Smooth muscle cell (in vitro differentiated cells): Measurements from ENCODE around the gene KLHL28. TPM values are rescaled to one million over a fixed set of nuclear protein-coding genes. Genes with fewer than 3 reads are reported as not detected.

Experiments
- DNase-seq: peaks from one replicate; lab custom pipeline; 2025; ENCODE audit not compliant: unreplicated experiment; lab: John Stamatoyannopoulos, UW
- H2AFZ ChIP-seq: fragments of 200-600 bp; sonication (generic); 2 replicates; pipeline ENCODE4 v1.6.0; 2016; ENCODE audit warnings: antibody characterized with exemption, low read depth, mild to moderate bottlenecking
- H3F3A ChIP-seq: fragments of 200-600 bp; sonication (generic); 2 replicates; pipeline ENCODE4 v1.6.0; 2017; ENCODE audit warnings: antibody characterized with exemption, low read depth
- H3K27ac ChIP-seq: fragments of 200-600 bp; sonication (generic); 2 replicates; pipeline ENCODE4 v1.5.1; 2016; ENCODE audit warnings: low read depth, mild to moderate bottlenecking
- H3K27me3 ChIP-seq: fragments of 200-600 bp; sonication (generic); 2 replicates; pipeline ENCODE4 v1.6.1; 2016; ENCODE audit warnings: low read depth, mild to moderate bottlenecking
- H3K36me3 ChIP-seq: fragments of 200-600 bp; sonication (generic); 2 replicates; pipeline ENCODE4 v1.5.1; 2016; ENCODE audit warnings: low read depth
- H3K4me1 ChIP-seq: fragments of 200-600 bp; sonication (generic); 2 replicates; pipeline ENCODE4 v1.5.1; 2016; ENCODE audit warnings: low read depth
- H3K4me2 ChIP-seq: fragments of 200-600 bp; sonication (generic); 2 replicates; pipeline ENCODE4 v1.6.0; 2016; ENCODE audit warnings: mild to moderate bottlenecking
- H3K4me3 ChIP-seq: fragments of 200-600 bp; sonication (generic); 2 replicates; pipeline ENCODE4 v1.5.1; 2016; ENCODE audit warnings: mild to moderate bottlenecking
- H3K79me2 ChIP-seq: fragments of 200-600 bp; sonication (generic); 2 replicates; pipeline ENCODE4 v1.6.0; 2016; ENCODE audit warnings: low read depth, mild to moderate bottlenecking
- H3K9ac ChIP-seq: fragments of 200-600 bp; sonication (generic); 2 replicates; pipeline ENCODE4 v1.6.0; 2016; ENCODE audit warnings: low read depth
- H3K9me3 ChIP-seq: fragments of 200-600 bp; sonication (generic); replicated peaks from 2 replicates; pipeline ENCODE4 v1.5.1; 2016; ENCODE audit warnings: low read depth
- H4K20me1 ChIP-seq: fragments of 200-600 bp; sonication (generic); 2 replicates; pipeline ENCODE4 v1.6.0; 2016; ENCODE audit warnings: low read depth
- WGBS: methylation state at CpG from one replicate; pipeline ENCODE4 v1.1.7; 2016; ENCODE audit warnings: low lambda C conversion rate; 5-methylcytosine and 5-hydroxymethylcytosine counted together
- polyA plus RNA-seq: library from polyadenylated mRNA; unstranded; fragments of >200 nt; fragmentation: Nextera tagmentation; extraction: Ambion mirVana; gene quantifications from 2 replicates; pipeline ENCODE4 v1.2.1, GENCODE V29; 2016
- total RNA-seq: library from RNA; depleted of rRNA; stranded (reverse); fragments of >200 nt; gene quantifications from 2 replicates; pipeline ENCODE4 v1.2.3, GENCODE V29; 2014
- TF ChIP-seq, protein P1 (sequence below): fragments of 200-600 bp; sonication (generic); IDR thresholded peaks from 2 replicates; pipeline ENCODE4 v1.5.1; 2017; ENCODE audit warnings: borderline replicate concordance, mild to moderate bottlenecking, antibody characterized with exemption; ENCODE audit not compliant: insufficient read depth, poor library complexity, severe bottlenecking

KLHL28 gene
- total and polyA plus RNA-seq, 2 experiments from 2014 or later, result 10.5 to 21.3 TPM

DNA sequence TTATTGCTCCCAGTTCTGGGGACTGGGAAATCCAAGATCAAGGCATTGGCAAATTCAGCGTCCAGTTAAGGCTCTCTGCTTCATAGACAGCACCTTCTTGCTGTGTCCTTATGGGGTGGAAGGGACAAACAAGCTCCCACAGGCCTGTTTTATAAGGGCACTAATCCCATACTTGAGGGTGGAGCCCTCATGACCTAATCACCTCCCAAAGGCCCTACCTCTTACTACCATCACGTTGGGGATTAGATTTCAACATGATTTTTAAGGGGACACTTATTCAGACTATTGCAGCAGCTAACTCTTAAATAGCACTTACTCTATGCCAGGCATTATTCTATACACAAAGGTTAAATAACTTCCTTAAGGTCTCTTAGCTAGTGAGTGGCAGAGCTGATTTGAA is 17.5 kb upstream of the KLHL28 start:
- TF ChIP-seq, protein P1, sequence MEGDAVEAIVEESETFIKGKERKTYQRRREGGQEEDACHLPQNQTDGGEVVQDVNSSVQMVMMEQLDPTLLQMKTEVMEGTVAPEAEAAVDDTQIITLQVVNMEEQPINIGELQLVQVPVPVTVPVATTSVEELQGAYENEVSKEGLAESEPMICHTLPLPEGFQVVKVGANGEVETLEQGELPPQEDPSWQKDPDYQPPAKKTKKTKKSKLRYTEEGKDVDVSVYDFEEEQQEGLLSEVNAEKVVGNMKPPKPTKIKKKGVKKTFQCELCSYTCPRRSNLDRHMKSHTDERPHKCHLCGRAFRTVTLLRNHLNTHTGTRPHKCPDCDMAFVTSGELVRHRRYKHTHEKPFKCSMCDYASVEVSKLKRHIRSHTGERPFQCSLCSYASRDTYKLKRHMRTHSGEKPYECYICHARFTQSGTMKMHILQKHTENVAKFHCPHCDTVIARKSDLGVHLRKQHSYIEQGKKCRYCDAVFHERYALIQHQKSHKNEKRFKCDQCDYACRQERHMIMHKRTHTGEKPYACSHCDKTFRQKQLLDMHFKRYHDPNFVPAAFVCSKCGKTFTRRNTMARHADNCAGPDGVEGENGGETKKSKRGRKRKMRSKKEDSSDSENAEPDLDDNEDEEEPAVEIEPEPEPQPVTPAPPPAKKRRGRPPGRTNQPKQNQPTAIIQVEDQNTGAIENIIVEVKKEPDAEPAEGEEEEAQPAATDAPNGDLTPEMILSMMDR, result no peak
- peaks cover 92% of the 10 kb centered on the region for H3K79me2 ChIP-seq
- H3K36me3 ChIP-seq, result no peaks in the 10 kb centered on the region
- H3K27ac ChIP-seq, result no peak overlapping the region
- no peak overlapping the region for H3K9ac ChIP-seq
- no peak overlapping the region for H2AFZ ChIP-seq
- H3K27me3 ChIP-seq, result no peaks in the 10 kb centered on the region
- H3K4me3 ChIP-seq, result no peak overlapping the region
- H3K4me1 ChIP-seq, result no peaks in the 10 kb centered on the region
- WGBS, result 85% methylated on average over 2 of the region's 2 CpGs
- peaks cover 88% of the 10 kb centered on the region for H4K20me1 ChIP-seq
- no peak for DNase-seq
- H3K4me2 ChIP-seq, result no peak overlapping the region
- H3K9me3 ChIP-seq, result no peaks in the 10 kb centered on the region
- no peaks in the 10 kb centered on the region for H3F3A ChIP-seq

DNA sequence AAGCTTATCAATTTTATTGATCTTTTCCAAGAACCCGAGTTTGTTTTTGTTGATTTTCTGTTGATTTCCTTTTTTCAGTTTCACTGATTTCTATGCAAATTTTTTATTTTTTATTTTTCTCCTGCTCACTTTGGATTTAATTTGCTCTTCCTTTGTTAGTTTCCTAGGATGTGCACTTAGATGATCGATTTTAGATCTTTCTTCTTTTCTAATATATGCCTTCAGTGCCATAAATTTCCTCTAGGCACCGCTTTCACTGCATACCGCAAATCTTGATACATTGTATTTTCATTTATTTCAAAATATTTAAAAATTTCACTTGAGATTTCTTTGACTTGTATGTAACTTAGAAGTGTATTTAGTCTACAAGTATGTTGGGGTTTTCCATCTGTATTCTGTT is 9.7 kb upstream of the KLHL28 start:
- TF ChIP-seq, protein P1, result no peak
- H3K9me3 ChIP-seq, result no peaks in the 10 kb centered on the region
- WGBS, result 95% methylated on average over 4 of the region's 4 CpGs

DNA sequence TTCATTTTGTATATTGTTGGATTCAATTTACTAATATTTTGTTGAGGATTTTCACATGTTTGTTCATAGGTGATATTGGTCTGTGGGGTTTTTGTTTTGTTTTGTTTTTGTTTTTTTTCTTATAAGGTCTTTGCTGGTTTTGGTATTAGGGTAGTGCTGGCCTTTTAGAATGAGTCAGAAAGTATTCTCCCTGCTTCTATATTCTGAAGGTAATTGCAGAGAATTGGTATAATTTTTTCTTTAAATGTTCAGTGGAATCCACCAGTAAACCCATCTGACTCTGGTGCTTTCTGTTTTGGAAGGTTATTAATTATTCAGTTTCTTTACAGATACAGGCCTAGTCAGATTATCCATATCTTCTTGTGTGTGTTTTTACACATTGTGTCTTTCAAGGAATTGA is 9.2 kb upstream of the KLHL28 start:
- no peak overlapping the region for H3K9ac ChIP-seq

More for the DNA sequence above, 9.7 kb upstream of the KLHL28 start:
- H3K4me2 ChIP-seq, result no peak overlapping the region
- peaks cover 100% of the 10 kb centered on the region for H3K79me2 ChIP-seq
- no peaks in the 10 kb centered on the region for H3K36me3 ChIP-seq
- peaks cover 15% of the 10 kb centered on the region for H3K4me1 ChIP-seq
- H3K9ac ChIP-seq, result no peak overlapping the region
- no peak for DNase-seq
- H3K4me3 ChIP-seq, result no peak overlapping the region
- H3K27ac ChIP-seq, result no peak overlapping the region
- no peaks in the 10 kb centered on the region for H3K27me3 ChIP-seq
- H4K20me1 ChIP-seq, result peaks cover 84% of the 10 kb centered on the region
- no peaks in the 10 kb centered on the region for H3F3A ChIP-seq
- no peak overlapping the region for H2AFZ ChIP-seq

DNA sequence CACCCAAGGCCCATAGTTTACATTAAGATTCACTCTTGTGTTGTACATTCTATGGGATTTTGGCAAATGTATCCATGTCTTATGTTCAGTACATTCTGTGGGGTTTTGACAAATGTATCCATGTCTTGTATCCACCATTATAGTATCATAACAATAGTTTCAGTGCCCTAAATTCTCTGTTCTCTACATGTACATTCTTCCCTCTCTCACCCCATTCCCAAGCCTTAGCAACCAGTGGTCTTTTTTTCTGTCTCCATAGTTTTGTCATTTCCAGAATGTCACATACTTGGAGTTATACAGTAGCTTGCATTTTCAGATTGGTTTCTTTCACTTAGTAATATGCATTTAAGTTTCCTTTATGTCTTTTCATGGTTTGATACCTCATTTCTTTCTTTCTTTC is 7.0 kb upstream of the KLHL28 start:
- Histone ChIP-seq H3K4me3 (no peak overlapping the region), H3K27ac (no peak overlapping the region), H3K9me3 (no peaks in the 10 kb centered on the region), H3K4me2 (peak overlapping the region; percentile 61), H3K27me3 (no peaks in the 10 kb centered on the region), H3K9ac (no peak overlapping the region), H4K20me1 (peaks cover 82% of the 10 kb centered on the region), H3K36me3 (no peaks in the 10 kb centered on the region), H3K4me1 (peaks cover 34% of the 10 kb centered on the region), H3K79me2 (peaks cover 100% of the 10 kb centered on the region), H3F3A (no peaks in the 10 kb centered on the region), H2AFZ (no peak overlapping the region)
- no peak for DNase-seq
- TF ChIP-seq, protein P1, result no peak

More for the DNA sequence above, 9.2 kb upstream of the KLHL28 start:
- H3K4me3 ChIP-seq, result no peak overlapping the region
- H3K9me3 ChIP-seq, result no peaks in the 10 kb centered on the region
- no peak overlapping the region for H3K27ac ChIP-seq
- TF ChIP-seq, protein P1, result no peak
- no peaks in the 10 kb centered on the region for H3K27me3 ChIP-seq
- H3K79me2 ChIP-seq, result peaks cover 100% of the 10 kb centered on the region
- no peaks in the 10 kb centered on the region for H3K36me3 ChIP-seq
- H4K20me1 ChIP-seq, result peaks cover 82% of the 10 kb centered on the region
- H3K4me1 ChIP-seq, result peaks cover 16% of the 10 kb centered on the region
- no peak for DNase-seq
- H3F3A ChIP-seq, result no peaks in the 10 kb centered on the region
- no peak overlapping the region for H2AFZ ChIP-seq
- no peak overlapping the region for H3K4me2 ChIP-seq
